Panc1 (cell line): ENCODE measurements around the gene GKN1. TPM values are rescaled to one million over a fixed set of nuclear protein-coding genes. Genes with fewer than 3 reads are reported as not detected.

Experiments used
- ATAC-seq: fragments of 200-7000 bp; cut with Tn5 transposase; 2 replicates; pipeline ENCODE4 v1.9.1; 2020; ENCODE audit warnings: mild to moderate bottlenecking, moderate library complexity
- BruUV-seq: library from RNA; stranded (reverse); fragments of 400-500 nt; replicated peaks from 2 replicates; lab custom pipeline; 2021; lab: Mats Ljungman, UMichigan
- CTCF ChIA-PET: fragments of 300-600 bp; sonication (Branson Sonifier 250); formaldehyde crosslinking; loops from one replicate; lab custom pipeline; 2022; ENCODE audit warnings: antibody characterized with exemption; lab: Charles Lee
- POLR2A ChIA-PET: fragments of 300-600 bp; sonication (Branson Sonifier 250); formaldehyde crosslinking; loops from one replicate; lab custom pipeline; 2022; ENCODE audit warnings: antibody characterized with exemption; lab: Charles Lee
- DNase-seq: peaks from one replicate; pipeline ENCODE4 v3.0.0-alpha.2; 2010; ENCODE audit warnings: low read depth, low spot score
- H3K27ac ChIP-seq: 2 replicates; pipeline ENCODE4 v1.5.1; 2011; ENCODE audit warnings: mild to moderate bottlenecking, low read length, inconsistent platforms
- H3K27me3 ChIP-seq: fragments of 200-500 bp; sonication (Bioruptor generic); 2 replicates; pipeline ENCODE4 v1.6.0; 2014; ENCODE audit warnings: low read length, inconsistent platforms; ENCODE audit not compliant: control insufficient read depth, insufficient read depth
- H3K36me3 ChIP-seq: fragments of 200-500 bp; sonication (Bioruptor generic); 2 replicates; pipeline ENCODE4 v1.5.1; 2014; ENCODE audit warnings: inconsistent platforms, mild to moderate bottlenecking, low read length, moderate library complexity; ENCODE audit not compliant: control insufficient read depth, insufficient read depth
- H3K4me1 ChIP-seq: 2 replicates; pipeline ENCODE4 v1.5.1; 2011; ENCODE audit warnings: inconsistent platforms, mild to moderate bottlenecking, low read length, moderate library complexity; ENCODE audit not compliant: control insufficient read depth, insufficient read depth
- H3K4me3 ChIP-seq, 2 experiments: 2 replicates each; pipeline ENCODE4 v1.5.1; 2011 to 2012; ENCODE audit warnings: low read depth in 2 of 2, low read length in 2 of 2, mild to moderate bottlenecking in 2 of 2, inconsistent platforms in 1 of 2, moderate library complexity in 1 of 2
- H3K9me3 ChIP-seq: fragments of 200-500 bp; sonication (Bioruptor generic); 2 replicates; pipeline ENCODE4 v1.5.1; 2014; ENCODE audit warnings: low read depth, mild to moderate bottlenecking, inconsistent platforms, low read length, moderate library complexity; ENCODE audit not compliant: control insufficient read depth, insufficient read depth
- CTCF ChIP-seq: fragments of 450-650 bp; IDR thresholded peaks from 2 replicates; pipeline ENCODE4 v1.5.1; 2017; ENCODE audit warnings: mild to moderate bottlenecking
- POLR2AphosphoS5 ChIP-seq: IDR thresholded peaks from 2 replicates; pipeline ENCODE4 v1.6.1; 2012; ENCODE audit warnings: mild to moderate bottlenecking, low read depth, low read length, moderate library complexity
- SIN3A ChIP-seq: IDR thresholded peaks from 2 replicates; pipeline ENCODE4 v1.6.1; 2012; ENCODE audit warnings: low read depth, mild to moderate bottlenecking, low read length, moderate library complexity, borderline replicate concordance; ENCODE audit not compliant: insufficient read depth
- TCF7L2 ChIP-seq: IDR thresholded peaks from 2 replicates; pipeline ENCODE4 v1.6.1; 2011; ENCODE audit warnings: mild to moderate bottlenecking, low read depth, low read length, inconsistent platforms
- in situ Hi-C: cut with HindIII; loops from 2 replicates; pipeline ENCODE4 v1.10.0; 2016; ENCODE audit warnings: low sequenced_read_pairs, low pct_unique_long_range_greater_than_20kb
- intact Hi-C: fragments of 100-400 bp; cut with micrococcal nuclease; formaldehyde crosslinking; loops from one replicate; pipeline ENCODE4 v1.10.0; 2022; ENCODE audit not compliant: unreplicated experiment
- total RNA-seq: library from RNA; stranded (reverse); gene quantifications from one replicate; pipeline ENCODE4 v1.2.1, GENCODE V29; 2021; ENCODE audit not compliant: unreplicated experiment
- TF ChIP-seq, protein P1 (sequence below), 2 experiments: IDR thresholded peaks; 2 replicates each; pipeline ENCODE4 v1.6.1; 2011 to 2012; ENCODE audit warnings: low read depth in 2 of 2, control low read depth in 1 of 2, low read length in 1 of 2, mild to moderate bottlenecking in 1 of 2, moderate library complexity in 1 of 2; ENCODE audit not compliant: insufficient read depth in 1 of 2

GKN1 gene
- total RNA-seq, 1 experiment from 2014 or later: not detected

DNA sequence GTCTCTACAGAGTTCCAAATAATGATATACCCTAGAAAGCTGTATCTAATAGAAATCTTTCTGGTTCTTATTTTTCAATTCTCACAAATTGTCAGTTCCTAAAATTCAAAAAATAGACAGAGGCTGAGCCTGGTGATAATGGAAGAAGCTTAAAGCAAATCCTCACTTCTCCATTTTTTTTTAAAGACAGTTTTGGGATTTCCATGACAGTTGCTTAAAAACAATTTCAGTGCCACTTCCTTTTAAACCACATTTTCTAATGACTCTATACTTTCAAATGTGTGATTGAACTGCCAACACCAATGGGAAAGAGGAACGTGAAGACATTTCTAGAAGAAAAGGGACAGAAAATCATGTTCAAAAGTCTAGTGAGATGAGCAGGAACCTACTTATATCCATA is 25.7 kb upstream of the GKN1 start:
- TF ChIP-seq TCF7L2 (no peak), SIN3A (no peak), CTCF (no peak), POLR2AphosphoS5 (no peak)
- TF ChIP-seq, protein P1, sequence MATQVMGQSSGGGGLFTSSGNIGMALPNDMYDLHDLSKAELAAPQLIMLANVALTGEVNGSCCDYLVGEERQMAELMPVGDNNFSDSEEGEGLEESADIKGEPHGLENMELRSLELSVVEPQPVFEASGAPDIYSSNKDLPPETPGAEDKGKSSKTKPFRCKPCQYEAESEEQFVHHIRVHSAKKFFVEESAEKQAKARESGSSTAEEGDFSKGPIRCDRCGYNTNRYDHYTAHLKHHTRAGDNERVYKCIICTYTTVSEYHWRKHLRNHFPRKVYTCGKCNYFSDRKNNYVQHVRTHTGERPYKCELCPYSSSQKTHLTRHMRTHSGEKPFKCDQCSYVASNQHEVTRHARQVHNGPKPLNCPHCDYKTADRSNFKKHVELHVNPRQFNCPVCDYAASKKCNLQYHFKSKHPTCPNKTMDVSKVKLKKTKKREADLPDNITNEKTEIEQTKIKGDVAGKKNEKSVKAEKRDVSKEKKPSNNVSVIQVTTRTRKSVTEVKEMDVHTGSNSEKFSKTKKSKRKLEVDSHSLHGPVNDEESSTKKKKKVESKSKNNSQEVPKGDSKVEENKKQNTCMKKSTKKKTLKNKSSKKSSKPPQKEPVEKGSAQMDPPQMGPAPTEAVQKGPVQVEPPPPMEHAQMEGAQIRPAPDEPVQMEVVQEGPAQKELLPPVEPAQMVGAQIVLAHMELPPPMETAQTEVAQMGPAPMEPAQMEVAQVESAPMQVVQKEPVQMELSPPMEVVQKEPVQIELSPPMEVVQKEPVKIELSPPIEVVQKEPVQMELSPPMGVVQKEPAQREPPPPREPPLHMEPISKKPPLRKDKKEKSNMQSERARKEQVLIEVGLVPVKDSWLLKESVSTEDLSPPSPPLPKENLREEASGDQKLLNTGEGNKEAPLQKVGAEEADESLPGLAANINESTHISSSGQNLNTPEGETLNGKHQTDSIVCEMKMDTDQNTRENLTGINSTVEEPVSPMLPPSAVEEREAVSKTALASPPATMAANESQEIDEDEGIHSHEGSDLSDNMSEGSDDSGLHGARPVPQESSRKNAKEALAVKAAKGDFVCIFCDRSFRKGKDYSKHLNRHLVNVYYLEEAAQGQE (IDR thresholded peaks at IDR 0.05; ENCODE audit: insufficient read depth in 1 of 2, low read depth in 2 of 2, low read length in 1 of 2): no peak
- intact Hi-C loops: loop anchor here (10.0 kb wide), 1 partner anchor 66 kb away; the partner anchor contains the start of gene ANTXR1
- peaks cover 3% of the 10 kb centered on the region; the same call in 1 of the 2 replicates for H3K4me1 ChIP-seq
- no peaks in the 10 kb centered on the region for H3K36me3 ChIP-seq
- H3K27ac ChIP-seq: no peak overlapping the region
- in situ Hi-C loops: no loop called here
- no peak overlapping the region for H3K4me3 ChIP-seq
- no peak for DNase-seq
- CTCF ChIA-PET: interaction anchor here (0.6 to 0.7 kb wide), 2 partner anchors 354 to 823 kb away, joined by 3 to 5 read pairs; no protein-coding TSS in a partner anchor
- POLR2A ChIA-PET: no interaction called here
- no peaks in the 10 kb centered on the region for H3K27me3 ChIP-seq
- no TSS peak for BruUV-seq
- ATAC-seq: no peak
- no peaks in the 10 kb centered on the region; the same call in 1 of the 2 replicates for H3K9me3 ChIP-seq

DNA sequence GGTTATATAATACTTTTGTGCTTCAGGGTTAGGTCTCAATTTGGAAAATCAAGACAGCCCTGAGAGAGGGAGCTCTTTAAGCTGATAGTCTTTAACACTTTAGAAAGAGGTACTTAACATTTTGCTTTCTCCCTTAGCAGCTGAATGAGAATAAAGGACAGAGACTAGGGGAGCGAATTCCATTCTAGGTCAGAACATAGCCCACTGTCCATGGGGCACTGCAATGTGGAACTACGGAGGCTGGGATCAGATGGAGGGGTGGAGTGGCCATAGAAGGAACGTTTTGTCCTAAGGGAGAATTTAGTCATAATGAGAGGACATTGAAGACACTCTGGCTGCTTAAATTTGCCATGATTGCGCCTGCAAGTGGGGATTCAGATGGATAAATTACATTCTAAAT is 22.5 kb upstream of the GKN1 start:
- intact Hi-C loops (no loop called here), in situ Hi-C loops (no loop called here)
- no TSS peak for BruUV-seq
- ChIA-PET POLR2A (no interaction called here), CTCF (no interaction called here)
- H3K36me3 ChIP-seq: no peaks in the 10 kb centered on the region
- H3K4me3 ChIP-seq: no peak overlapping the region
- H3K9me3 ChIP-seq: no peaks in the 10 kb centered on the region
- no peaks in the 10 kb centered on the region for H3K27me3 ChIP-seq
- no peak for ATAC-seq
- TF ChIP-seq, protein P1 (IDR thresholded peaks at IDR 0.05; ENCODE audit: insufficient read depth in 1 of 2, low read depth in 2 of 2, low read length in 1 of 2): no peak
- TF ChIP-seq SIN3A (no peak), CTCF (no peak), TCF7L2 (no peak), POLR2AphosphoS5 (no peak)
- no peaks in the 10 kb centered on the region for H3K4me1 ChIP-seq
- DNase-seq: no peak
- H3K27ac ChIP-seq: no peak overlapping the region
